H9 (cell line): ENCODE data around the gene SUPT20HL1. TPM values are rescaled to one million over a fixed set of nuclear protein-coding genes. Genes with fewer than 3 reads are reported as not detected.
A peak's percentile ranks its signal among the peaks of the same experiment; 100 is the strongest.

Experiments used
- DNase-seq: peaks from one replicate; pipeline ENCODE4 v3.0.0-alpha.2; 2017
- H2AFZ ChIP-seq: one replicate; pipeline ENCODE4 v1.6.1; 2013; ENCODE audit warnings: mild to moderate bottlenecking, low read length, control low read depth, moderate library complexity
- H2AK5ac ChIP-seq: 2 replicates; pipeline ENCODE4 v1.6.1; 2013; ENCODE audit warnings: low read length, control low read depth, mixed read lengths; ENCODE audit not compliant: insufficient read length
- H2BK120ac ChIP-seq: one replicate; pipeline ENCODE4 v1.6.1; 2013; ENCODE audit warnings: low read depth, mild to moderate bottlenecking, low read length, control low read depth, inconsistent platforms; ENCODE audit not compliant: poor library complexity, severe bottlenecking
- H2BK12ac ChIP-seq: 2 replicates; pipeline ENCODE4 v1.6.1; 2013; ENCODE audit warnings: low read length, control low read depth, mixed read lengths, low read depth; ENCODE audit not compliant: insufficient read length
- H2BK15ac ChIP-seq: 2 replicates; pipeline ENCODE4 v1.6.1; 2013; ENCODE audit warnings: low read depth, low read length, control low read depth
- H2BK20ac ChIP-seq: one replicate; pipeline ENCODE4 v1.6.1; 2013; ENCODE audit warnings: low read depth, mild to moderate bottlenecking, low read length, control low read depth, inconsistent platforms; ENCODE audit not compliant: poor library complexity, severe bottlenecking
- H2BK5ac ChIP-seq: 2 replicates; pipeline ENCODE4 v1.6.1; 2013; ENCODE audit warnings: low read length, control low read depth, mixed read lengths; ENCODE audit not compliant: insufficient read length
- H3K14ac ChIP-seq: 2 replicates; pipeline ENCODE4 v1.6.1; 2013; ENCODE audit warnings: low read length, control low read depth; ENCODE audit not compliant: insufficient read depth
- H3K18ac ChIP-seq: 2 replicates; pipeline ENCODE4 v1.6.1; 2013; ENCODE audit warnings: low read depth, mild to moderate bottlenecking, mixed read lengths, low read length, control low read depth; ENCODE audit not compliant: insufficient read length
- H3K23ac ChIP-seq: 2 replicates; pipeline ENCODE4 v1.6.1; 2013; ENCODE audit warnings: low read length, control low read depth, mixed read lengths, low read depth; ENCODE audit not compliant: insufficient read length
- H3K23me2 ChIP-seq: 2 replicates; pipeline ENCODE4 v1.6.1; 2013; ENCODE audit warnings: low read depth, mild to moderate bottlenecking, mixed read lengths, low read length, control low read depth; ENCODE audit not compliant: insufficient read length, poor library complexity, severe bottlenecking
- H3K27ac ChIP-seq: 2 replicates; pipeline ENCODE4 v1.5.1; 2013; ENCODE audit warnings: low read length, control low read depth, mixed read lengths, low read depth; ENCODE audit not compliant: insufficient read length
- H3K27me3 ChIP-seq: 2 replicates; pipeline ENCODE4 v1.6.1; 2013; ENCODE audit warnings: low read length, control low read depth, inconsistent platforms; ENCODE audit not compliant: insufficient read depth
- H3K4ac ChIP-seq: 2 replicates; pipeline ENCODE4 v1.6.1; 2013; ENCODE audit warnings: low read depth, mild to moderate bottlenecking, control low read depth, inconsistent platforms, low read length, moderate library complexity
- H3K4me1 ChIP-seq: 2 replicates; pipeline ENCODE4 v1.6.1; 2013; ENCODE audit warnings: low read length, control low read depth, inconsistent platforms; ENCODE audit not compliant: insufficient read depth
- H3K4me2 ChIP-seq: 2 replicates; pipeline ENCODE4 v1.6.1; 2013; ENCODE audit warnings: low read length, control low read depth, mixed read lengths; ENCODE audit not compliant: insufficient read length, insufficient read depth
- H3K56ac ChIP-seq: 2 replicates; pipeline ENCODE4 v1.6.1; 2013; ENCODE audit warnings: low read depth, mild to moderate bottlenecking, mixed read lengths, low read length, control low read depth; ENCODE audit not compliant: insufficient read length
- H3K79me1 ChIP-seq: 2 replicates; pipeline ENCODE4 v1.6.1; 2013; ENCODE audit warnings: low read depth, mild to moderate bottlenecking, moderate library complexity, low read length, control low read depth, inconsistent platforms; ENCODE audit not compliant: insufficient read depth, poor library complexity, severe bottlenecking
- H3K79me2 ChIP-seq: 2 replicates; pipeline ENCODE4 v1.6.1; 2013; ENCODE audit warnings: low read length, control low read depth, inconsistent platforms; ENCODE audit not compliant: insufficient read depth
- H3K9ac ChIP-seq: 2 replicates; pipeline ENCODE4 v1.6.1; 2013; ENCODE audit warnings: low read length, control low read depth, mixed read lengths; ENCODE audit not compliant: insufficient read length; ENCODE audit errors: extremely low read depth
- H3K9me3 ChIP-seq: one replicate; pipeline ENCODE4 v1.6.1; 2013; ENCODE audit warnings: low read depth, low read length, inconsistent platforms; ENCODE audit not compliant: control insufficient read depth
- H3T11ph ChIP-seq: one replicate; pipeline ENCODE4 v1.6.1; 2013; ENCODE audit warnings: mild to moderate bottlenecking, low read length, control low read depth, inconsistent platforms
- H4K20me1 ChIP-seq: one replicate; pipeline ENCODE4 v1.6.1; 2013; ENCODE audit not compliant: control insufficient read depth, insufficient read length, insufficient read depth
- H4K5ac ChIP-seq: 2 replicates; pipeline ENCODE4 v1.6.1; 2013; ENCODE audit warnings: low read depth, mild to moderate bottlenecking, mixed read lengths, low read length, control low read depth; ENCODE audit not compliant: insufficient read length
- H4K8ac ChIP-seq: replicated peaks from 2 replicates; pipeline ENCODE4 v1.6.1; 2013; ENCODE audit warnings: low read length, control low read depth, mixed read lengths, low read depth; ENCODE audit not compliant: insufficient read length
- H4K91ac ChIP-seq: 2 replicates; pipeline ENCODE4 v1.6.1; 2013; ENCODE audit warnings: low read depth, mild to moderate bottlenecking, moderate library complexity, mixed read lengths, low read length, control low read depth; ENCODE audit not compliant: insufficient read length
- H3K27ac Mint-ChIP-seq, 3 experiments: 2 replicates in 2 of 3; 3 replicates in 1 of 3; pipeline ENCODE4 v1.8.0; 2020 to 2021; ENCODE audit warnings: mixed read lengths in 3 of 3, mild to moderate bottlenecking in 1 of 3, moderate library complexity in 1 of 3
- H3K27me3 Mint-ChIP-seq: 2 replicates; pipeline ENCODE4 v1.8.0; 2021; ENCODE audit warnings: low read depth, mild to moderate bottlenecking, moderate library complexity, mixed read lengths
- H3K36me3 Mint-ChIP-seq, 3 experiments: 2 replicates in 2 of 3; 3 replicates in 1 of 3; pipeline ENCODE4 v1.8.0; 2020 to 2021; ENCODE audit warnings: low read depth in 3 of 3, mixed read lengths in 3 of 3; ENCODE audit not compliant: insufficient read depth in 1 of 3
- H3K4me1 Mint-ChIP-seq, 2 experiments: 2 replicates each; pipeline ENCODE4 v1.8.0; 2020; ENCODE audit warnings: mixed read lengths in 2 of 2
- H3K4me3 Mint-ChIP-seq, 2 experiments: 2 replicates in 1 of 2; 3 replicates in 1 of 2; pipeline ENCODE4 v1.8.0; 2020 to 2021; ENCODE audit warnings: mild to moderate bottlenecking in 2 of 2, mixed read lengths in 2 of 2, moderate library complexity in 1 of 2
- H3K9me3 Mint-ChIP-seq, 2 experiments: 2 replicates in 1 of 2; 3 replicates in 1 of 2; pipeline ENCODE4 v1.8.0; 2020; ENCODE audit warnings: mild to moderate bottlenecking in 2 of 2, mixed read lengths in 2 of 2, moderate library complexity in 1 of 2
- WGBS: extraction: QIAGEN DNeasy Blood & Tissue Kit; methylation state at CpG from one replicate; pipeline ENCODE4 v1.1.7; 2013; ENCODE audit warnings: missing lambda C conversion rate, low lambda C conversion rate, mixed read lengths; ENCODE audit not compliant: insufficient read length; ENCODE audit errors: extremely low coverage; 5-methylcytosine and 5-hydroxymethylcytosine counted together
- total RNA-seq: library from RNA; stranded (reverse); gene quantifications from 2 replicates; pipeline ENCODE4 v1.2.1, GENCODE V29; 2021
- TF ChIP-seq, protein P1 (sequence below): fragments of 200-600 bp; sonication (generic); conservative IDR thresholded peaks from 3 replicates; pipeline ENCODE4 v1.8.0; 2021; ENCODE audit warnings: antibody characterized with exemption, mild to moderate bottlenecking

Gene SUPT20HL1
- total RNA-seq, 1 experiment from 2014 or later = not detected

DNA sequence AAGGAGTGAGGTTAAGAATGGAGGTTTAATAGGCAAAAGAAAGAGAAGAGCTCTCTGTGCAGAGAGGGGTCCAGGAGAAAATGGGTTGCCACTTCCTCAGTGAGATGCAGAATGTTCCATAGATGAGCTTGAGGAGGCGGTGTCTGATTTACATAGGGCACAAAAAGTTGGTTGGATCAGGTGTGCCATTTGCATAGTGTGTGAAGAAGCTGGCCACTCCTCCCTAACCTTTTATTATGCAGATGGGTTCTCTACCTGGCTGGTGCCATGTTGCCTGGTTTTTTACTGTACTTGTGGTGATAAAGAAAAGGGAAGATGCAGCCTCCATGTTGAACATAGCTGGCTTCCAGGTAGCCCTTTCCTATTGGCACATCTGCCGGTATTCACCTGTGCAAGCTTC lies 27.3 kb downstream of the SUPT20HL1 start:
- Histone ChIP-seq H3K27ac (no peak overlapping the region), H3K4me1 (peaks cover 12% of the 10 kb centered on the region; the same call in 1 of the 2 replicates), H4K8ac (no peak overlapping the region), H4K91ac (no peak overlapping the region), H4K5ac (no peak overlapping the region), H3K9ac (no peak overlapping the region), H2AK5ac (no peak overlapping the region), H3K9me3 (no peaks in the 10 kb centered on the region), H3T11ph (no peak overlapping the region), H3K56ac (no peak overlapping the region), H4K20me1 (no peaks in the 10 kb centered on the region), H3K18ac (no peak overlapping the region), H2BK20ac (no peak overlapping the region), H2BK12ac (no peak overlapping the region), H2AFZ (no peak overlapping the region), H3K4ac (no peak overlapping the region; the same call in 1 of the 2 replicates), H3K14ac (no peak overlapping the region), H3K23ac (no peak overlapping the region), H3K4me2 (peak overlapping the region; percentile 18), H3K79me2 (no peaks in the 10 kb centered on the region), H2BK120ac (no peak overlapping the region), H3K79me1 (no peaks in the 10 kb centered on the region), H2BK5ac (no peak overlapping the region), H3K27me3 (no peaks in the 10 kb centered on the region), H3K23me2 (no peaks in the 10 kb centered on the region), H2BK15ac (no peak overlapping the region)
- Mint-ChIP-seq H3K4me3 (peak overlapping the region in 1 of 2 experiments; percentile 0; a peak in 1 of 5 replicates), H3K4me1 (peaks cover 59 to 64% of the 10 kb centered on the region in 2 experiments), H3K36me3 (no peaks in the 10 kb centered on the region), H3K27ac (peak overlapping the region in 1 of 3 experiments; percentile 30; a peak in 2 of 7 replicates), H3K27me3 (0 out of 2 replicates have a peak, but pooled peaks cover 1% of the 10 kb centered on the region), H3K9me3 (no peaks in the 10 kb centered on the region)
- TF ChIP-seq, protein P1, sequence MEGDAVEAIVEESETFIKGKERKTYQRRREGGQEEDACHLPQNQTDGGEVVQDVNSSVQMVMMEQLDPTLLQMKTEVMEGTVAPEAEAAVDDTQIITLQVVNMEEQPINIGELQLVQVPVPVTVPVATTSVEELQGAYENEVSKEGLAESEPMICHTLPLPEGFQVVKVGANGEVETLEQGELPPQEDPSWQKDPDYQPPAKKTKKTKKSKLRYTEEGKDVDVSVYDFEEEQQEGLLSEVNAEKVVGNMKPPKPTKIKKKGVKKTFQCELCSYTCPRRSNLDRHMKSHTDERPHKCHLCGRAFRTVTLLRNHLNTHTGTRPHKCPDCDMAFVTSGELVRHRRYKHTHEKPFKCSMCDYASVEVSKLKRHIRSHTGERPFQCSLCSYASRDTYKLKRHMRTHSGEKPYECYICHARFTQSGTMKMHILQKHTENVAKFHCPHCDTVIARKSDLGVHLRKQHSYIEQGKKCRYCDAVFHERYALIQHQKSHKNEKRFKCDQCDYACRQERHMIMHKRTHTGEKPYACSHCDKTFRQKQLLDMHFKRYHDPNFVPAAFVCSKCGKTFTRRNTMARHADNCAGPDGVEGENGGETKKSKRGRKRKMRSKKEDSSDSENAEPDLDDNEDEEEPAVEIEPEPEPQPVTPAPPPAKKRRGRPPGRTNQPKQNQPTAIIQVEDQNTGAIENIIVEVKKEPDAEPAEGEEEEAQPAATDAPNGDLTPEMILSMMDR = no peak
- peak; percentile 74 for DNase-seq
- no CpG with 5 or more reads among the region's 2 CpGs for WGBS
